Small intestine (tissue), 7 donors: ENCODE results near the gene KIF3C. TPM values are rescaled to one million over a fixed set of nuclear protein-coding genes. Genes with fewer than 3 reads are reported as not detected.
"Not testable (repeated sequence)": the region's sequence is repeated elsewhere in the genome, so short reads cannot be mapped to it uniquely, and the experiment has no call there.

Experiments
- DNase-seq, 2 donors: peaks; one replicate each; pipeline versions ENCODE4 v3.0.0 to v3.0.0-alpha.2; 2013
- FAIRE-seq: peaks from 2 replicates; lab custom pipeline; 2012; peaks lifted over from hg19 to GRCh38; lab: Jason Lieb, UNC
- H3K27ac ChIP-seq, 3 donors: one replicate each; pipeline ENCODE4 v1.5.1; 2013; ENCODE audit warnings: low read length in 2 of 3, mild to moderate bottlenecking in 2 of 3, control low read depth in 1 of 3, inconsistent platforms in 1 of 3, low read depth in 1 of 3, moderate library complexity in 1 of 3
- H3K27me3 ChIP-seq, 3 donors: one replicate each; pipeline ENCODE4 v1.6.1; 2013; ENCODE audit warnings: low read length in 3 of 3, inconsistent platforms in 1 of 3; ENCODE audit not compliant: control insufficient read depth in 3 of 3, insufficient read depth in 3 of 3
- H3K36me3 ChIP-seq, 3 donors: one replicate each; pipeline ENCODE4 v1.6.1; 2013; ENCODE audit warnings: low read length in 3 of 3, inconsistent platforms in 1 of 3, low read depth in 1 of 3, mild to moderate bottlenecking in 1 of 3, moderate library complexity in 1 of 3; ENCODE audit not compliant: control insufficient read depth in 3 of 3, insufficient read depth in 2 of 3
- H3K4me1 ChIP-seq, 3 donors: one replicate each; pipeline ENCODE4 v1.6.1; 2013; ENCODE audit warnings: low read length in 2 of 3, inconsistent platforms in 1 of 3, low read depth in 1 of 3, mild to moderate bottlenecking in 1 of 3, moderate library complexity in 1 of 3; ENCODE audit not compliant: control insufficient read depth in 3 of 3, insufficient read depth in 2 of 3
- H3K4me3 ChIP-seq, 3 donors: one replicate each; pipeline ENCODE4 v1.5.1; 2013; ENCODE audit warnings: low read length in 3 of 3, control low read depth in 1 of 3, inconsistent platforms in 1 of 3, low read depth in 1 of 3, mild to moderate bottlenecking in 1 of 3, moderate library complexity in 1 of 3
- H3K9me3 ChIP-seq, 2 donors: one replicate each; pipeline ENCODE4 v1.6.1; 2013; ENCODE audit warnings: low read depth in 1 of 2, low read length in 1 of 2; ENCODE audit not compliant: control insufficient read depth in 2 of 2, insufficient read depth in 1 of 2
- WGBS, 3 donors: extraction: QIAGEN DNeasy Blood & Tissue Kit; methylation state at CpG; one replicate each; pipeline ENCODE4 v1.1.7; 2013; 5-methylcytosine and 5-hydroxymethylcytosine counted together
- polyA plus RNA-seq, 4 donors: library from polyadenylated mRNA; stranded (reverse) in 3 of 4; unstranded in 1 of 4; fragments of 200-250 nt in 3 of 4; fragments of 120-200 nt in 1 of 4; gene quantifications; one replicate each; pipeline versions ENCODE4 v1.2.1 to v1.2.3, GENCODE V29; 2013
- donor health status: healthy with polysubstance abuse.
- donor health status: control.
- donor health status: control.
- donor health status: Bipolar disorder and iron deficiency.
- donor health status: healthy.

The KIF3C gene
- polyA plus RNA-seq, 4 donors: 0.22 to 6.3 (median 1.8) TPM

- DNase-seq, H3K4me3 ChIP-seq, H3K9me3 ChIP-seq, H3K27me3 ChIP-seq, H3K36me3 ChIP-seq, FAIRE-seq, H3K27ac ChIP-seq: not testable (repeated sequence)
- 91 to 94% (median 93%) methylated on average over 4 of the region's 4 CpGs for WGBS, 3 donors
- peaks cover 3 to 37% (median 8%) of the 10 kb centered on the region in 3 donors for H3K4me1 ChIP-seq
Measured at GRCh38 chr2:26016706-26017045, 34.4 kb upstream of the KIF3C start.

GRCh38 chr2:26016012-26016705 lies 33.9 kb upstream of the KIF3C start:
- FAIRE-seq (no peak), DNase-seq (no peak)
- Histone ChIP-seq H3K27ac (no peak overlapping the region), H3K27me3 (no peaks in the 10 kb centered on the region), H3K9me3 (no peaks in the 10 kb centered on the region), H3K36me3 (no peaks in the 10 kb centered on the region), H3K4me1 (peaks cover 4 to 42% (median 9%) of the 10 kb centered on the region in 3 donors), H3K4me3 (no peak overlapping the region)
- WGBS, 3 donors: 91 to 96% (median 92%) methylated on average over 13 of the region's 13 CpGs

DNA sequence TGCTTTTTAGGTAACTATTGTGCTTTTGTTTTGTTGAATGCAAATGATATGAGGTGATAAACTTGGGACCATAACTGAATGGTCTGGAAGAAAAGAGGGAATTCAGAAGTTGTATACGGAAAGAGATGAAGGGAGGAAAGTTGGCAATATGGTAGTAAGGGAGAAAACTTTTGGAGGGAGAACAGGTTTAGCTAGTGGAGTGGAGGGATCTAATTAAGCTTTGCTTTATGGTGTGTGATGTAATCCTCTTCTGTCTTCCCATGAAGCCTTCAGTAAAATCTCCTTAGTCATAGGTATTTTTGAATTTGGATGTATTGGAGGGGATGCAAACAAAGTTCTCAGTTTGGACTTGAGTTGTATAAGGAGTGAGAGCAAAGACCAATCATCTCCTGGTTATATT lies 31.4 kb upstream of the KIF3C start:
- Histone ChIP-seq H3K27me3 (no peaks in the 10 kb centered on the region), H3K4me3 (no peak overlapping the region), H3K27ac (no peak overlapping the region), H3K4me1 (peaks cover 4 to 38% (median 9%) of the 10 kb centered on the region in 3 donors), H3K36me3 (no peaks in the 10 kb centered on the region), H3K9me3 (no peaks in the 10 kb centered on the region)
- no peak for FAIRE-seq
- no peak for DNase-seq
- WGBS, 3 donors: 85 to 90% (median 89%) methylated on average over 1 of the region's 1 CpG

DNA sequence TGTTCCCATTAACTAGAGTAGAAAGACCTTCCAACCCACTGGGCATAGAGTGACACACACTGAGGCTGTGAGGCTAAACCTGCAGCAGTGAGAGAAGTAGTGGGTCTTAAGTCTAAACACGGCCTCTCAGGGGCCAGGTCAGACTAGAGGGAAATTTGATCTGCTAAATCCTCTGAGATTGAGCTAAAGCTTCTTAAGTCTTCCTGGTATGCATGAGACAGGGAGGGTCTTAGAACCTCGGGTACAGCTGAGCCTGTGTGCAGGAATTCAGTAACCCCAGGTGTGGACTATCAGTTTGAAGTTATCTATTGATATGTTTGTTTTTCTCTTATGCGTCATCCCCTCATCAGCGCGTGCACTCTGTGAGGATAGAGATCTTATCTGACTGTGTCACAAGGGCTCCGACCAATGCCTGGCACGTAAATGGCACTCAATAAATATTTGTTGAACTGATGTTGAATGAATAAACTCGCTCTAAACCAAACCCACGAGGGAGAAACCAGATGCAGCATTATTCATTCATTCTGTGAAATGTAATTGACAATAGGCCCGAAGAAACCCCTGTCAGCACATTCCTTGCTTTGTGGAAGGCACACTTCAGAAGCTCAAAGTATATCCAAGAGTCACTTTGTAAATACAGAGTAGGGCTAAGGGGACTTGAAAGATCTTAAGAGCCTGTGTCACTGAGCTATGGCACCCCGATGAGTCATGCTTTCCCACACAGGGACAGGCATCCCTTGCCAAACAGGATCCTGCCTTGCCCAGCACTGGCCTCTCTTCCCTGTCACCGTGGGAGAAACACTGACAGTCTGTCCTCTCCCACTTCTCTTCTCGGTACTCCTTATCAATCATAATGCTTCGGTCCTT lies 29.9 kb upstream of the KIF3C start:
- Histone ChIP-seq H3K4me1 (peaks cover 4 to 25% (median 6%) of the 10 kb centered on the region in 3 donors), H3K9me3 (no peaks in the 10 kb centered on the region), H3K27ac (peak overlapping the region; percentile 65 to 91 (median 67)), H3K4me3 (no peak overlapping the region), H3K27me3 (no peaks in the 10 kb centered on the region), H3K36me3 (no peaks in the 10 kb centered on the region)
- peak; percentile 89 to 92 for DNase-seq
- FAIRE-seq: no peak
- WGBS, 3 donors: 11 to 42% (median 23%) methylated on average over 14 of the region's 14 CpGs

DNA sequence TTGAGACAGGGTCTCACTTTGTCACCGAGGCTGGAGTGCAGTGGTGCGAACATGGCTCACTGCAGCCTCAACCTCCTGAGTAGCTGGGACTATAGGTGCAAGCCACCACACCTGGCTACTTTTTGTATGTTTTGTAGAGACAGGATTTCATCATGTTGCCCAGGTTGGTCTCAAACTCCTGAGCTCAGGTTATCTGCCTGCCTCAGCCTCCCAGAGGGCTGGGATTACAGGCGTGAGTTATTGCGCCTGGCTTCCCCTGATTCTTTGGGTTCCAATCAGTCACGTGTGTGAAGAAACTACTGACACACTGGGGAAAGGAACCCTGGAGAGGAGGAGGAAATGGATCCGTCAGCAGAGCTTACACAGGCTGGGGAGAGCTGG lies 29.3 kb upstream of the KIF3C start:
- no peaks in the 10 kb centered on the region for H3K36me3 ChIP-seq
- H3K4me3 ChIP-seq: no peak overlapping the region
- H3K9me3 ChIP-seq: no peaks in the 10 kb centered on the region
- no peaks in the 10 kb centered on the region for H3K27me3 ChIP-seq
- no peak for FAIRE-seq
- DNase-seq: no peak
- peak overlapping the region; percentile 27 to 91 (median 67) for H3K27ac ChIP-seq
- H3K4me1 ChIP-seq: peaks cover 4 to 25% (median 6%) of the 10 kb centered on the region in 3 donors
- WGBS, 3 donors: 54 to 60% (median 60%) methylated on average over 6 of the region's 6 CpGs

DNA sequence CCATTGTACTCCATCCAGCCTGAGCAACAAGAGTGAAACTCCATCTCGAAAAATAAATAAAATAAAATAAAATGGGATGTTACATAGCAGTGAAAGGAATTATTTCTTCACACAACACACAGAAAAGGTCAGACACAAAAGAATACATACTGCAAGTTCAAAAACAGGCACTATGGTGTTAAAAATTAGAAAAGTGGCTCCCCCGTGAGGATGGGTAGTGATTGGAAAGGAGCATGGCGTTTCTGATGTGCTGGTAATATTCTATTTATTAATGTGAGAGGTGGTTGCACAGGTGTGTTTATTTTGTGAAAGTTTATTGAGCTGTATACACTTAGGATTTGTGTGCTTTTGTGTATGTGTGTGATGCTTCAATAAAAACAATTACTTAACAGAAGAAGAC lies 28.6 kb upstream of the KIF3C start:
- Histone ChIP-seq H3K9me3 (no peaks in the 10 kb centered on the region), H3K36me3 (no peaks in the 10 kb centered on the region), H3K4me1 (peaks cover 4 to 25% (median 6%) of the 10 kb centered on the region in 3 donors), H3K4me3 (no peak overlapping the region), H3K27ac (no peak overlapping the region), H3K27me3 (no peaks in the 10 kb centered on the region)
- FAIRE-seq (no peak), DNase-seq (no peak)
- WGBS, 3 donors: 66 to 81% (median 70%) methylated on average over 3 of the region's 3 CpGs

DNA sequence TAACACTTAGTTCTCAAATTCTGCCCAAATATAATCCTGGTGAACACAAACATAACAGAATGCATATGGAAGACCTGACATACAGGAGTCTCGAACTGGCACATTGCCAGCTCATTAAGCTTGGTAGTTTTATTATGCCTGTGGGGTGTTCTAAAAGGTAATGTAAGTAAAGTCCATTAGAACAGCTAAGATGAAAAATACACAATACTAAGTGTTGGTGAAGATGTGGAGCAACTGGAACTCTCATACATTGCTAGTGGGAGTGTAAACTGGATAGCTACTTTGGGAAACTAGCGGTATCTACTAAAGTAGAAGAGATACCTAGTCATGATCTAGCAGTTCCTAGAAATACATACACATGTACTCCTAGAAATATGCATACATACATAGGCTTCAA lies 27.3 kb upstream of the KIF3C start:
- Histone ChIP-seq H3K36me3 (no peaks in the 10 kb centered on the region), H3K4me3 (no peak overlapping the region), H3K27ac (peak overlapping the region in 1 of 3 donors; percentile 84), H3K27me3 (no peaks in the 10 kb centered on the region), H3K9me3 (no peaks in the 10 kb centered on the region), H3K4me1 (peaks cover 4 to 25% (median 6%) of the 10 kb centered on the region in 3 donors)
- FAIRE-seq (no peak), DNase-seq (no peak)
- WGBS, 3 donors: 82 to 89% (median 85%) methylated on average over 2 of the region's 2 CpGs

GRCh38 chr2:26008851-26009566 lies 26.7 kb upstream of the KIF3C start:
- DNase-seq (peak; percentile 55 to 61), FAIRE-seq (no peak)
- no peak overlapping the region for H3K4me3 ChIP-seq
- peaks cover 4 to 25% (median 6%) of the 10 kb centered on the region in 3 donors for H3K4me1 ChIP-seq
- H3K9me3 ChIP-seq: no peaks in the 10 kb centered on the region
- H3K27me3 ChIP-seq: no peaks in the 10 kb centered on the region
- 18 to 46% (median 45%) methylated on average over 2 of the region's 2 CpGs for WGBS, 3 donors
- peak overlapping the region; percentile 8 to 84 (median 46) for H3K27ac ChIP-seq
- H3K36me3 ChIP-seq: no peaks in the 10 kb centered on the region
